ENCODE data around the gene SOS2. TPM values are rescaled to one million over a fixed set of nuclear protein-coding genes. Genes with fewer than 3 reads are reported as not detected.
A peak's percentile ranks its signal among the peaks of the same experiment; 100 is the strongest.

The SOS2 gene
- total RNA-seq, 1 experiment from 2014 or later: 11.7 TPM

GRCh38 chr14:50232276-50232642, 881 bp upstream of the SOS2 start:
- intact Hi-C loops (cut with micrococcal nuclease): no loop called here

More at GRCh38 chr14:50232276-50232642, 881 bp upstream of the SOS2 start:
- TSS peak; percentile 76 for BruUV-seq (replicated peaks)
- DNase-seq (ENCODE audit: low read depth, low spot score) (no peak), ATAC-seq (peak; percentile 4)
- peaks cover 26% of the 10 kb centered on the region for H3K79me2 ChIP-seq (ENCODE audit: insufficient read depth, low read length)
- peak overlapping the region; percentile 76 for H3K27ac ChIP-seq (ENCODE audit: low read depth, low read length)
- no peaks in the 10 kb centered on the region for H3K27me3 ChIP-seq (ENCODE audit: insufficient read depth, low read length)
- peak overlapping the region; percentile 76 to 83 for H3K4me3 ChIP-seq (replicated peaks in 1 of 2; ENCODE audit: low read depth in 1 of 2, low read length in 2 of 2)
- peak overlapping the region; percentile 97 for H3K4me2 ChIP-seq (ENCODE audit: low read length)
- H3K4me1 ChIP-seq (ENCODE audit: control insufficient read depth in 1 of 2, insufficient read depth in 2 of 2, low read length in 2 of 2): peaks cover 15 to 21% of the 10 kb centered on the region in 2 experiments; a peak in 3 of 4 replicates
- peak overlapping the region; percentile 99 for H2AFZ ChIP-seq (ENCODE audit: low read depth, low read length, poor library complexity, severe bottlenecking)
- H3K9ac ChIP-seq (ENCODE audit: low read length): peak overlapping the region; percentile 66
- ChIA-PET RAD21 (ENCODE audit: low non-redundant PET in 1 of 2, low total read pairs in 2 of 2, uncharacterized antibody in 2 of 2, unreplicated experiment in 2 of 2) (no interaction called here), CTCF (no interaction called here), POLR2A (no interaction called here)
- H3K9me3 ChIP-seq (ENCODE audit: control insufficient read depth in 1 of 2, insufficient read depth in 1 of 2, low read depth in 1 of 2, low read length in 2 of 2): no peaks in the 10 kb centered on the region; a peak in 1 of 4 replicates
- no peaks in the 10 kb centered on the region for H4K20me1 ChIP-seq (ENCODE audit: insufficient read depth)
- TF ChIP-seq TCF7L2 (IDR thresholded peaks at IDR 0.05; ENCODE audit: borderline replicate concordance, extremely low read depth, insufficient read depth, insufficient read length) (no peak), EGR1 (IDR thresholded peaks at IDR 0.05; ENCODE audit: low read depth) (no peak), EZH2phosphoT487 (IDR thresholded peaks at IDR 0.05; ENCODE audit: borderline replicate concordance) (no peak), MAX (IDR thresholded peaks at IDR 0.05) (no peak), YY1 (IDR thresholded peaks at IDR 0.05; ENCODE audit: extremely low read depth, insufficient replicate concordance, low read depth, low read length) (no peak), FOSL1 (IDR thresholded peaks at IDR 0.05; ENCODE audit: low read depth) (no peak), ATF3 (IDR thresholded peaks at IDR 0.05) (no peak), POLR2AphosphoS5 (IDR thresholded peaks at IDR 0.05; ENCODE audit: low read depth, low read length) (no peak), JUND (IDR thresholded peaks at IDR 0.05) (no peak), CBX3 (IDR thresholded peaks at IDR 0.05; ENCODE audit: low read depth) (no peak), ELF1 (IDR thresholded peaks at IDR 0.05; ENCODE audit: borderline replicate concordance, low read depth) (no peak), REST (IDR thresholded peaks at IDR 0.05; ENCODE audit: low read depth) (no peak), RAD21 (IDR thresholded peaks at IDR 0.05; ENCODE audit: low read depth) (no peak), ZBTB33 (IDR thresholded peaks at IDR 0.05; ENCODE audit: extremely low read depth, insufficient replicate concordance, low read length) (no peak), ZNF274 (IDR thresholded peaks at IDR 0.05; ENCODE audit: low read depth, low read length) (no peak), ZFX (IDR thresholded peaks at IDR 0.05) (no peak), CTCF (IDR thresholded peaks at IDR 0.05 in 2 of 3, conservative IDR thresholded peaks at IDR 0.05 in 1 of 3; ENCODE audit: borderline replicate concordance in 1 of 3, insufficient read depth in 1 of 3, low read depth in 2 of 3, low read length in 2 of 3) (no peak), SRF (IDR thresholded peaks at IDR 0.05; ENCODE audit: low read depth) (no peak), SP1 (IDR thresholded peaks at IDR 0.05; ENCODE audit: low read depth) (no peak)
- no peaks in the 10 kb centered on the region for H3K36me3 ChIP-seq (ENCODE audit: control insufficient read depth in 1 of 2, insufficient read depth in 2 of 2, low read length in 2 of 2)
- no peaks in the 10 kb centered on the region for H3K9me2 ChIP-seq (ENCODE audit: insufficient read depth)

All from HCT116 (cell line).